Putamen (tissue), 1 donor: ENCODE results near the gene CDIP1.

Experiments used
- DNase-seq: peaks from one replicate; pipeline ENCODE4 v3.0.0-alpha.2; 2016; ENCODE audit warnings: low spot score

The CDIP1 gene

GRCh38 chr16:4488499-4488967 lies 50.0 kb downstream of the CDIP1 start:
- DNase-seq: no peak

GRCh38 chr16:4487955-4488498 lies 50.5 kb downstream of the CDIP1 start:
- no peak for DNase-seq

- no peak for DNase-seq
Measured at GRCh38 chr16:4486126-4486893, 52.3 kb downstream of the CDIP1 start.

GRCh38 chr16:4481963-4482362 lies 56.6 kb downstream of the CDIP1 start:
- no peak for DNase-seq

- DNase-seq: no peak
Measured at GRCh38 chr16:4481526-4481925, 57.0 kb downstream of the CDIP1 start.

GRCh38 chr16:4477966-4478365 lies 60.6 kb downstream of the CDIP1 start:
- no peak for DNase-seq

- peak; percentile 95 for DNase-seq
Measured at GRCh38 chr16:4475880-4476788, 62.4 kb downstream of the CDIP1 start, which contains the start of gene HMOX2. TSS of gene HMOX2 (plus strand) at chr16:4476398. CDS start at chr16:4505525, 29,127 bp downstream.

- DNase-seq: peak; percentile 75
Measured at GRCh38 chr16:4474192-4474961, 64.2 kb downstream of the CDIP1 start, which contains the start of gene NMRAL1. TSS of gene NMRAL1 (minus strand) at chr16:4474625. CDS start at chr16:4474132, 493 bp downstream.

- no peak for DNase-seq
Measured at GRCh38 chr16:4472880-4473279, 65.7 kb downstream of the CDIP1 start.

- DNase-seq: no peak
Measured at GRCh38 chr16:4471869-4472268, 66.7 kb downstream of the CDIP1 start.

- DNase-seq: no peak
Measured at GRCh38 chr16:4468972-4469371, 69.6 kb downstream of the CDIP1 start.

GRCh38 chr16:4467916-4468315 lies 70.7 kb downstream of the CDIP1 start:
- no peak for DNase-seq

- DNase-seq: no peak
Measured at GRCh38 chr16:4465977-4466779, 72.4 kb downstream of the CDIP1 start.

GRCh38 chr16:4463522-4464163 lies 74.9 kb downstream of the CDIP1 start:
- DNase-seq: no peak

GRCh38 chr16:4461250-4462085 lies 77.1 kb downstream of the CDIP1 start:
- peak; percentile 32 for DNase-seq

- DNase-seq: no peak
Measured at GRCh38 chr16:4460936-4461249, 77.7 kb downstream of the CDIP1 start.
